Glomerular visceral epithelial cell (primary cell): ENCODE results near the gene ADRA2C.

ENCODE experiments used
- DNase-seq: peaks from one replicate; pipeline ENCODE4 v3.0.0-alpha.2; 2016; ENCODE audit errors: extremely low spot score

Gene ADRA2C

DNA sequence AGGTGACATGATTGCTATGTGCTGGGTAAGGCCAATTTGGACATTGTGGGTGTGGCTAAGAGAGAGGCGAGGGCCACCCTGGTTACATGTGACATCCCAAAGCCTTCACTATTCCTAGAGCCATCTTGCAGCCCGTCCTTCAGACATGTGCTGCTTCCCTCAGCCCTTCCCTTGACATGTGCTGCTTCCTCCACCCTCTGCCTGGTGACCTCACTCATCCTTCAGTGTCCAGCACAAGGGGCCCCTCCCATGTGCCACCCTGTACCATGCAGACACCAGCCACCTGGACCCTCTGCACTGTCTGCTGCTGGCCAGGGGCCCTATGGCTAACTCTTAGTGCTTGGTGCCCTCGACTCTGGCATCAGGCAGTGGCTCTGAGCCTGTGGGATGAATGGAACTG is 27.4 kb downstream of the ADRA2C start:
- DNase-seq = no peak

DNA sequence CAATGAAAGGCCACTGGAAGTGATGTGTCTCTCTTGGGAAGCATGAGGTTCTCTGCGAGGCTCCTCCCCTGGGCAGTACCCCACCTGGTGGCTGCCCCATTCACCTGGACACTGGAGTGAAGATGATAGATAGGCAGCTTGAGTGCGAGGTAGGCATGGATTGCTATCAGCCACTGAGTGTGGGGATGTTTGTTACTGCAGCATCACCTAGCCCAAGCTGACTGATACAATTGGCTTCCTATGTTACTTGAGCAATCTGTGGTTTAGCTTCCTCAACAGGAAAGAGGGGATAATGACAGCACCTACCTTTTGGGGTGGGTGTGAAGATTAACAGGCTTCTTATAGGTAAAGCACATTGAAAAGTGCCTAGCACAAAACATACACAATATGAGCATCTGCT is 30.8 kb downstream of the ADRA2C start:
- no peak for DNase-seq

DNA sequence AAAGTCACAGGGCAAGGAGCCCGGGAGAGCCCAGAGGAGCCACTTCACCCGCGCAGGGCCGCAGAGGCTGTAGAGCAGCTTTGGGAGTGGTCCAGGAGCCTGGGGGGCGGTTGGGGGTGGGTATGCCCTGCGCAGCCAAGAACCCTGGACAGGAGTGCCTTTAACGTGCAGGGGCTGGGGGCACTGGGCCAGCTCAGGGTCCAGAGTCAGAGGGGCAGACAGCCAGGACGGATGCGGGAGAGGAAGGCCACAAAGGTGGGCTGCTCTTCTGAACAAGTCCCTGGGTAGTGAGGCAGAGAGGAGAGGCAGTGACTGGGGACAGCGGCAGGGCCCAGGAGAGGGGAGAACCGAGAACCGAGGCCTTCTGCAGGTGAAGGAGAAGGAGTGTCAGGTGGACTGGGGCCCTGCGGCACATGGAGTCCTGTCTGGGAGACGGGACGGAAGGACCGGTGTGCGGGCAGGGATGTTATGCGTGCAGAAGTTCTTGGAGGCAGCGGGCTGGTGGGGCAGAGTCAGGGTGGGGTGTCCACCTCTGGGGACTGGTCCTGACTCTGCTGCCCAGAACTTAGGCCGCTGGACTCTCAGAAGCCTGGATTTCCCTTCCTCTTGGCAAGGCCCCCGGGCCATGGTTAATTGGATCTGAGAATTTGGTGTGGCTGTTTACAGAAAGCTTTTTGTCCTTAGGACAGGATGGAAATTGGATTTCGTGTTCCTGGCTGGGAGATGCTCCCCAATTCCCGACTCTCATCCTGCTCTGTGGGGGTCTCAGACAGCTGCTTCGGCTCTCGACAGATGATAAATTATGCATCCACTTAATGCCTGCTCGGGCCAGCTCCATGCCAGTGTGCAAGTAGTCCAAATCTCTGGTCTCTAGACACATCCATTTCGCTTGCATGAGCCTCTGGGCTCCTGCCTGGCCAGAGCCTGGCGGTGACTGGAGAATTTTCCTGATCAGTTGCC is 31.9 kb downstream of the ADRA2C start:
- no peak for DNase-seq

DNA sequence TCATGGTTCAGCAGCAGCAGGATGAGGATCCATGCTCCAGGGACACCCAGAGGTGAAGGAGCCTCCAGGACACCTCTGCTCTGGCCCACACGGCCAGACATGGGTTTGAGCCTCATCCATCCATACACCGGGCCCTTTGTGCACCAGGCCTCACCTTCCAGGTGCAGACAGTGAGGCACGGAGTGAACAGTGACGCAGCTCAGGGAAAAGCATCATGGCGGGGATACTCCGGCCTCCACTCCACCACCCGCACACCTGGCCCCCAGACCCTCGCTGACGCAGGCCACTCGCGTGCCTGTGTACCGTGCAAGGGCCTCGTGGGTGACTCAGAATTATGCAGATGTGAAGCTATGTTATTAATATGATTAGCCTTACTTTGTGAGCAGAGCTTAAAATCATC is 33.3 kb downstream of the ADRA2C start:
- DNase-seq = no peak

DNA sequence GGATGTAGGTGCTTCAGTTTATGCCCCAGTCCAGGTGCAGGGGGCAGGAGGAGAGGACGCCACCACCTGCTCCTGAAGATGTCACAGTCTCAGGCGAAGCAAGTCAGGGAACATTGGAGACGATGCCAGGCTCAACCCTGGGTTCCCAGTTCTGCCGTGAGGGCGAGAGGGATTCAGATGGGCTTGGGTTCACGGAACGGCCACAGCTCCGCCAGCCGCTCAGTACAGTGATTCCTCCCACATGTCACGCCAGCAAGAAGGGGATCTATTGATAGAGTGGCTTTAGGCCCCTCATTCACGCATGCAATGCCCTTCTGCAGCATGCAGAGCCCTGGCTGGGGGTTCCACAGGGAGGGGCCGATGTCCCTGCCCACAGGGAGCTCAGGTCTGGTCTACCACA is 34.2 kb downstream of the ADRA2C start:
- DNase-seq = no peak

DNA sequence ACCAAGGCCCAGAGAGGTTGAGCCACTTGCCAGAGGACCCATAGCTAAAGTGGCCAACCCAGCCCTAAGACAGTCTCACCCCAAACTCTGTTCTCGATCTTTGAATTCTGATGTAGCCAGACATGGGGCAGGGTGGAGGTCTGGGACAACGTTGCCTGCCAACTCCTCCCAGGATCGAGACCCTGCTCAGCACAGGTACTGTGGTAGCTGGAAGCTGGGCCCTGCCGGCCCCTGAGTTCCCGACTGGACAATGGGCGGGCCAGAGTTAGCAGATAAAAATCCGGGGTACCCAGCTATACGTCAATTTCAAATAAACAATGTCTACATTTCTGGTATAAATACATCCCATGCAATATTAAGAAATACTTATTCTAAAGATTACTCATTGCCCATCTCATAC is 35.3 kb downstream of the ADRA2C start:
- no peak for DNase-seq

DNA sequence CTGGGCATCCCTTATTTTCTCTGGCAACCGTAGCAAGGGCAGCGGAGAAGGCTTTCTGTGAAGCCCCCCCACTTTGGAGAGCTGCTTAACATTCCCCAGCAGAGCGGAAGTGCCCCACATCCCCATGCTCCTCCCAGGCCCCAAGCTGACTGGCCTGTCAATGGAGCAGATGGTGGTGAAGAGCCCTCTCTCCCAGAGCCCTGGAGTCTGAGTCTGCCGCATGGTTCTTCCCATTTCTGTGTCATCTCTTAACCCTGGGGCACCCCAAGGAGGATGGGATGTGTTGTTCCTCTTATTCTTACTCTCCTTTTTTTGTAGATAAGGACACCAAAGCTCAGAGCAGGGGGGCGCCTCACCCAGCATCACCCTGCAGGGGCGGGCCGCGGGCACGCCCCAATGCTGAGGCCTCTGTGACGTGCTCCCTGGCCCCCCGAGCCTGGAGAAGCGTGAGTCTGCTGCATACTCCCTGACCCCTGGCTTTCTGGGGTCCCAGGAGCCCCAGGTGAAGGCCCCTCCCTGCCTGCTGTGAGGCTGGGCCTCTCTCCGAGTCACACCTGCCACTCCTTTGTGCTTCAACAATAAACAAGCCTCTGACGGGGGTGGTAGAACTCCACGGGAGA is 35.9 kb downstream of the ADRA2C start:
- no peak for DNase-seq

DNA sequence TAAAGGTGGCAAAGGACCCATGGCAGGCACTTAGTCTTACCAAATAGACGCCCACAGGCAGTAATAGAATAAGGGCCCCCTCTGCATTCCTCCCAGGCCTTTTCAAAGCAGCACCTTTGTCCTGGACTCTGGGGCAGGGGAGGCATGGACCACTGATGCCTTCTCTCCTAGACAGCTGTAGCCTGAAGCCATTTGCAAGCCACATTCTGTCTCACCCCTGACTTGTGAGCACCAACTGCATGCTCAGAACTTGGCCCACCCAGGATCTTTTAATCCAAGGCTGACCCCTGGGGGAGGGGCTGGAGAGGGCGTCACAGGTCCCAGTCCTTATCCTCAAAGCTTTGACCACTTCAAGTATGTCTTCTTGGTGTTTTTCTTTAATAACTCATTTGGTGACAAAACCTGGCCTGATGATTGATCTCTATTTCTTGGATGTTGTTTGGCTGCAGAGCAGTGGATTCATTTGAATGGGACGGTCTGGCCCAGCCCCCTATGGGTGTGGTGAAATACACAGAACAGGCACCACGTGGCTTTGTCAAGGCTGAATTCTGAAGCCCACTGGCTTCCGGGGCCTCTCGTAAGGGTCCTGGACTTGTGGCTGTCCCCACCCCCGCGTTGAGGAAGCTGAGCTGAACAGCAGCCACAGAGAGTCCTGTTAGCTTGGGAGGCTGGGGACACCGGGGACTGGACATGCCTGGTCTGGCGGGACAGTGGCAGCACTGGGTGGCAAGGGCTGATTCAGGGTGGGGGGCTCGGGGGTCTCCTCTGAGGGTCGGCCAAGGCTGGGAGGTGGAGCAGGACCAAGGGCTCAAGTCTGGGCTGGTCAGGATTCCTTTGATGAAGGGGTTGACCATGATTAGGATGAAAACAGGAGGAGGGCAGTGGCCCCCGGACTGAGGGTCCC is 36.6 kb downstream of the ADRA2C start:
- DNase-seq = no peak

DNA sequence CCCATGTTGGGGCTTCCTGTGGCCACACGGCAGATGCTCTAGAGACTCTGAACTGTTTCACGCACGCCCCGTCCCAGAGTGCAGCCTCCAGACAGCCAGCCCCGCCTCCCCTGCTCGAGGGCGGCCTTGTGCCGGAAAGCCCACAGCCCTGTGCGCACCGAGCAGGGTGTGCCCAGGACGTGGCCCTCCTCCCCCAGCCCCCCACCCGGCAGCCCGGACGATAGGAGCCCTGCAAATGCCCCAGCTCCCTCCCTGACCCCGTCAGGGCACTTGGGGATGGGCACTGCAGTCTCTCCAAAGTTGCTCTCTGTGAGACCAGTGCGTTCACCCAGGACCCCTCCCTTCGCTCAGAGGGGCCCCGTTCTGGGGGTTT is 37.3 kb downstream of the ADRA2C start:
- DNase-seq = no peak

DNA sequence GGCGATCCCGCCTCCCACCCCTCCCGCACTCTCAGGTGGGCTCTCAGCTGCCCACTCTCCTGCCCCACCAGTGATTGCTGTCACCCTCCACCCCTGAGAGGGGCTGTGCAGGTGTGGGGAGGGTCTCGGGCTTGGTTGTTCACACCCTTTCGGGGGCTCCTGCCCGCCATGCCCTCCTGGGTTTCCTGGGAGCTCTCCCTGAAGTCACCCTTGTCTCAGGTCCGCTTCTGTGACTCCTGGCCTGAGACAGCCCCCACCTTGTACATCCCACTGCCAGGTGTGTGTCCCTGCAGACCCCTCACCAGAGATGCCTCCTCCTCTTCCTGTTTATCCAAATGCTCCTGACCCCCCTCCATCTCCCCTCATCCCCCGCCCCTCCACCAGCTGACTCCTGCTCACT is 37.8 kb downstream of the ADRA2C start:
- DNase-seq = no peak

DNA sequence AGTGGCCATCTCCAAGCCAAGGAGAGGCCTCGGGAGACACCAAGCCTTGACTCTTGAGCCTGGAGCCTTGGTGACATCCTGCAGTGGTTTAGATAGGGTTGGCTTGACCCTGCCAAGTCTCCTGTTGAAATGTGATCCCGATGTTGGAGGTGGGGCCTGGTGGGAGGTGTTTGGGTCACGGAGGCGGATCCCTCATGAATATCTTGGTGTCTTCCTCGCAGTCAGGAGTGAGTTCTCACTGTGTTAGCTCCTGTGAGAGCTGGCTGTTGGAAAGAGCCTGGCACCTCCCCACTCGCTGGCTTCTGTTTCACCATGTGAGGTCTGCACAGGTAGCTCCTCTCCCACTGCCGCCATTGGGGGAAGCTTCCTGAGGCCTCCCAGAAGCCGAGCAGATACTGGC is 38.8 kb downstream of the ADRA2C start:
- DNase-seq = no peak

DNA sequence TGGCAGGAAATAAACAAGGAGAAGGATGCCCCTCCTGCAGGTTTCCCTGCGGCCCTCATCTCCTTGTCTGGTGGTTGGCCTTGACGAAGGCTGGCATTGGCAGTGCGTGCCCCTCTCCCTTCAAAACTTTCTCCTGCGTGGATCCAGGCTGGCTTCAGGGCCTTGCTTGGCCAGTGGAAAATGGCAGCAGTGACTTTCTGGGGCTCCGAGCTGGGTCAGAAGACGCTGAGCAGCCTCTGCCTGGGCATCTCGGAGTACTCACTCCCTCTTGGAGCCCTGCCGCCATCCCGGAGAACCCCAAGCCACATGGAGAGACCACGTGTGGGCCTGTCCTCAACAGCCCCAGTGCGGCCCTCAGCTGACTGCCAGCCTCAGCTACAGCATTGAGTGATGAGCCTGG is 39.5 kb downstream of the ADRA2C start:
- DNase-seq = no peak

DNA sequence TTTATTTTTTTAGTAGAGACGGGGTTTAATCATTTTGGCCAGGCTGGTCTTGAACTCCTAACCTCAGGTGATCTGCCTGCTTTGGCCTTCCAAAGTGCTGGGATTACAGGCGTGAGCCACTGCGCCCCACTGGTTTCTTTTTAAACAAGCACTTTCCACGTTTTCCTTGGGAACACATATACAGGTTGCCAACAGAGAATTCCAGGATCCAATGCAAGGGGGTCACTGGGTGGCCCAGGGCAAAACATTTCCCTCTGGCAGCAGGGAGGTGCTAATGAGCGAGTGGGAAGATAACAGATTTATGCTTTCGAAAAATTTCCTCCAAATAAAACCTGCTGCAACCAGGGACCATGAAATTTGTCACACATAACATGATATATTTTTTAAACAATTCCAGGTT is 41.1 kb downstream of the ADRA2C start:
- DNase-seq = no peak

DNA sequence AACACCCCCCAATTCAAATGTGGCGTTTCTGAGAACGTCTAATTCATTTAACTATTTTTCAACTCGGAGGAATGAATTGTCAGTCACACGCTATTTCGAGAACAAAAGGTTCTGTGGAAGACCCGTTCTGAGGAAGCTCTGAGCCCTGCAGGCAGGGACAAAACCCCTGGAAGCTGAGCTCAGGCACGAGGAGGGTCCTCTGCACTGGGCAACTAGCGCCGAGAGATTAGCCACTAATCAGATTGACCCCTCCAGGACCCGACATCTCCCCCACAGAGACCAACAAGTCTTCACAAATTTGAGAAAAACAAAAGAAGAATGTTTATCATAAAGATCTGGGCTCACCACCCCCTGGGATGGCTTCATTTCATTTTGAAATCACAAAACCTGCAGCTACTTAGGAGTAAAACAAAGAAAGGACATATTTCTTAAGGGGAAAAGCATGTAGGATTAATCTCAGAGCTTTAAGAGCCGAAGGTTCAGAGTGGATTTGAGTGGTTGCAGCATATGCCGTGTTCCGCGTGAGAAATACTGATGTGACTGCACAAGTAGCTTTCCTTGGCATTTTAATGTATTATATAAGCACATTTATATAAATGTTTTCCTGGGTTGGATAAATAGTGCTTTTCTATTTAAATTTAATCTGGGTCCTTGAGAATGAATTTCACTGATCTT is 41.8 kb downstream of the ADRA2C start:
- no peak for DNase-seq

DNA sequence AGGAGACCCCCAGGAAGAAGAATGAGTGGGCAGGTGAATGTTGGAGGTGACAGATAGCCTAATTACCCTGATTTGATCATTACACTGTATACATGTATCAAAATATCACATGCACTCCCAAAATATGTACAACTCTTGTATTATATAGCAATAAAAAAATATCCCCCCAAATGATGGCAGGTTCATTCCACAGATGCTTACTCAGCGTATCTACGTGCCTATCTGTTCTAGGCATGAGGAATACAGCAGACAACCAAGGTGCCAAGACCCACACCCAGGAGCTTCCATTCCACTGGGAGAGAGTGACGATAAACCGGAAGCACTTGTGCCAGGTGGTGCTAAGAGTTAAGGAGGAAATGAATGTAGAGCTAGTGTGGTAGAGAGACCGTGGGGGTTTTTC is 42.4 kb downstream of the ADRA2C start:
- DNase-seq = no peak

DNA sequence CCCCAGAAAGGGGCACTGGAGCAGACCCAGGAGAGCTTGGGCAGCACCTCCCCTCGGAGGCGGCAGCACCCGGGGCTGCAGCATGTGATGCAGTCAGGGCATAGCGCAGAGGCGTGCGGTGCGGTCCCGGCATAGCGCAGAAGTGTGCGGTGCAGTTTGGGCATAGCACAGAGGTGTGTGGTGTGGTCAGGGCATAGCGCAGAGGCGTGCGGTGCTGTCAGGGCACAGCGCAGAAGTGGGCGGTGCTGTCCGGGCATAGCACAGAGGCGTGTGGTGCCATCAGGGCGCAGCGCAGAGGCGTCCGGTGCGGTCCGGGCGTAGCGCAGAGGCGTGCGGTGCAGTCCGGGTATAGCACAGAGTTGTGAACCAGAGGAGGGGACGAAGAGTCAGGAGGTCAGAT is 42.8 kb downstream of the ADRA2C start:
- DNase-seq = no peak

DNA sequence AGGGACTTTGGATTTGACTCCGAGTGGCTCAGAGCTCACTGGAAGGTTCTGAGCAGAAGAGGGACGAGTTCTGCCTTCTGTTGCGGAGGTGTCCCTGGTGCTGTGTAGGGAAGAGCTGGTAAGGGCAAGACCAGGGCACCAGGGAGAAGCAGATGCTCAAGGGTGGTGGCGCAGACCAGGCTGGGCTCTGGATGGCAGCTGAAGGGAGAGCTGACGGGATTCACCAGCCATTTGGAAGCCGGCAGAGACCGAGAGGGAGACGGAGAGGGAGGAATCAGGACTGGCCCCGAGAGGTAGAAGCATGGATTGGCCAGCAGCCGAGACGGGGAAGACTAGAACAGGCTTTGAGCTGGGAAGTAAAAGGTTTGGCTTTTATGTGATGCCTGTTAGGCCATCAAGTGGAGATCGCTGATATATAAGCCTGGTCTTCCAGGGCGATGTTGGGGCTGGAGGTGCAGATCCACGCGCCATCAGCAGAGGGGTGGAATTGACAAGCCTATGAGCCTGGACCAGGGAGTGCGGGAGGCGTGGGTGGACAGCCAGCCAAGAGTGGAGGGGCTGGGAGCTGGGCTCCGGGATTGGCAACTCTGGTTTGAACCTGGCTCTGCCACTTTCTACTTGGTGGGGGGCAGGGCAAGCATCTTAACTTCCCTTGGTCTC is 43.4 kb downstream of the ADRA2C start:
- no peak for DNase-seq

DNA sequence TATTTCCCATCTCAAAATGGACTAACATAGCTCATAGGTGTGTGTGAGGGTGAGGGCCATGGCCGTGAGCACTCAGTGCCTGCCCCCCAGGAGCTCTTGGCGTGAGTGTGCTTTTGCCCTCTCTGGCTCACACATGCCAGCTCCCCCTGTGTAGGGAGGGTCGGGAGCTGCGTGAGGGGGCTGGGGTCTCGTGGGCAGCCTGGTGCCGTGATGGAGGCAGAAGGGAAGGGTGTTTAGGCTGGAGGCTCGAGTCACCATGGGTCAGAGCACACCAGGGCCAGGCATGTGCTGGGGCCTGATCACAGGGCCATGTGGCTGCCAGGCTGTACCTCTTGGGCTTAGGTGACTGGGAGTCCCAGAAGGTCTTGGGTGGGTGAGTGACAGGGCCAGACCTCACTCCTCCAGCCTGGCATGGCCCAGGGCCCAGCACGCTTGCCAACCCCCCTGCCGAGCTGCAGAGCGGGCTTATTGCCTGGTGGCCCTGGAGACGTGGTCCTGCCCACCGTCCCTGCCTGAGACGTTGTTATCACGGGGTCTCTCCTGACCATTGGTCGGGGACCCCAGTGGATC is 44.0 kb downstream of the ADRA2C start:
- no peak for DNase-seq

DNA sequence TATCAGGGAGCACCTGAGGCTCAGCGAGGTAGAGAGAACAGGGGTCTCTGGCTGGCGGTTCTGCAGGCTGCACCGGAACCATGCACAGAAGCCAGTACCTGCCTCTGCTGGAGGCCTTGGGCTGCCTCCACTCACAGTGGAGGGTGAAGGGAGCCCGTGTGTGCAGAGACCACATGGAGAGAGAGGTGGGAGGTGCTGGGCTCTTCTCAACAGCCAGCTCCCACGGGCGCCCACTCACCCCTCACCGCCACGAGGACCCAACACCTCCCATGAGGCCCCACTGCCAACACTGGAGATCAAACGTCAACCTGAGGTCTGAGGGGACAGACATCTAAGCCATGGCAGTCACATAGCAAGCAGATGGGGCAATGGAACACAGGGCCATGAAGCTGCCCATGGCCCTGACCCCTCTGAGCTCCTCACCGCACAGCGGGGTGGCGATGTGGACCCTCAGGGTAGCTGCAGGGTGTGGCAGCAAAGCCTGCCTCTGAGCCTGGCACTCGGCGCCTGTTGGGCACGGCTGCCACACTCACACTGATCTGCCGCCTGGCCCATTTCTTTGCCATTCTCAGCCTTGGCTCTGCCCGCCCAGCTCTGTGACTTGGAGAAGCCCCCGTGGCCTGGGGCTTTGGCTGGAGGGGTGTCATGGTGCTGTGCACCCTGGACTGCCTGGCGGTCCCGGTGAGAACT is 44.8 kb downstream of the ADRA2C start:
- no peak for DNase-seq

DNA sequence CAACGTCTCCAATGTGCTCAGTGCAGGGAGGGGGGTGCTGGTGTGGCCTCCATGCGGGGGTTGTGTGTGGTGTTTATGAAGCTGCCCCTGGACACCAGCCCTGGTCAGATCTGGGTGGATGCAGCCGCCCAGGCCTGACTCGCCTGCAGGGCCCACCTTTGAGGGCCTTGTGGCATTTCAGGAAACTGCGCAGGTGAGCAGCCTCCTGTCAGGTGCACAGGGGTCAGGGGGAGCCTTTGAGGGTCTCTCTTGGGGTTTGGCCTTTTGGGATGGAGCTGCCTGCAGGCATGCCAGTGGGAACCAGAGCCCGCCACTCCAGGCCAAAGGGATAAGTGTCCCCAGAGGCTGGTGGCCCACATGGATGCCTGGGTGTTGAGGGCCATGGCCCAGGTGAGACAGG is 45.4 kb downstream of the ADRA2C start:
- no peak for DNase-seq
